Activated B cell treated with CpG ODN at 0.5 μM for 24 hours (primary cell): ENCODE data around the gene CCDC92B. TPM values are rescaled to one million over a fixed set of nuclear protein-coding genes. Genes with fewer than 3 reads are reported as not detected.
A peak's percentile ranks its signal among the peaks of the same experiment; 100 is the strongest.

Experiments
- ATAC-seq: fragments of 200-7000 bp; cut with Tn5 transposase; one replicate; pipeline ENCODE4 v1.10.0; 2021; ENCODE audit warnings: low read depth, mild to moderate bottlenecking, moderate library complexity
- CTCF ChIA-PET: fragments of 350-600 bp; sonication (Branson Sonifier 250); formaldehyde crosslinking; loops from one replicate; lab custom pipeline; 2021; ENCODE audit warnings: antibody characterized with exemption; lab: Charles Lee
- POLR2A ChIA-PET: fragments of 350-600 bp; sonication (Branson Sonifier 250); formaldehyde crosslinking; loops from one replicate; lab custom pipeline; 2021; ENCODE audit warnings: antibody characterized with exemption; lab: Charles Lee
- DNase-seq: peaks from one replicate; pipeline ENCODE4 v3.0.0; 2022
- H3K27ac Mint-ChIP-seq: one replicate; pipeline ENCODE4 v1.8.0; 2020; ENCODE audit warnings: mixed read lengths
- H3K27me3 Mint-ChIP-seq: one replicate; pipeline ENCODE4 v1.8.0; 2021; ENCODE audit warnings: mixed read lengths
- H3K36me3 Mint-ChIP-seq: one replicate; pipeline ENCODE4 v1.8.0; 2021; ENCODE audit warnings: low read depth, mixed read lengths
- H3K4me1 Mint-ChIP-seq: one replicate; pipeline ENCODE4 v1.8.0; 2021; ENCODE audit warnings: mixed read lengths
- H3K4me3 Mint-ChIP-seq: one replicate; pipeline ENCODE4 v1.8.0; 2020; ENCODE audit warnings: mild to moderate bottlenecking, mixed read lengths
- H3K9me3 Mint-ChIP-seq: one replicate; pipeline ENCODE4 v1.8.0; 2020; ENCODE audit warnings: mixed read lengths
- CTCF ChIP-seq: fragments of 200-600 bp; IDR thresholded peaks from one replicate; pipeline ENCODE4 v1.8.0; 2022; ENCODE audit warnings: antibody characterized with exemption, mild to moderate bottlenecking
- intact Hi-C: fragments of 100-400 bp; cut with micrococcal nuclease; formaldehyde crosslinking; loops from one replicate; pipeline ENCODE4 v1.15.1; 2024
- total RNA-seq: library from RNA; stranded (reverse); gene quantifications from 2 replicates; pipeline ENCODE4 v1.2.3, GENCODE V29; 2022

The CCDC92B gene
- total RNA-seq, 1 donor from 2014 or later = not detected

- peaks cover 5% of the 10 kb centered on the region for H3K36me3 Mint-ChIP-seq
- no peaks in the 10 kb centered on the region for H3K27me3 Mint-ChIP-seq
- peaks cover 43% of the 10 kb centered on the region for H3K4me1 Mint-ChIP-seq
- H3K4me3 Mint-ChIP-seq = peak overlapping the region; percentile 87
- TF ChIP-seq CTCF = no peak
- ChIA-PET CTCF (no interaction called here), POLR2A (interaction anchor here (0.6 to 1.8 kb wide), 3 partner anchors 35 to 308 kb away, joined by 3 to 5 read pairs (median 5); no protein-coding TSS in a partner anchor)
- no peaks in the 10 kb centered on the region for H3K9me3 Mint-ChIP-seq
- no peak for DNase-seq
- H3K27ac Mint-ChIP-seq = peak overlapping the region; percentile 83
- no peak for ATAC-seq
- intact Hi-C loops = loop anchor here (2.0 to 10.0 kb wide), 4 partner anchors 115 to 1657 kb away; partner anchors contain the start of gene UBE2G1
These were observed 39.2 kb downstream of the CCDC92B start for GRCh38 chr17:2710071-2710802.

GRCh38 chr17:2709183-2709661, 40.2 kb downstream of the CCDC92B start:
- Mint-ChIP-seq H3K27me3 (no peaks in the 10 kb centered on the region), H3K4me3 (peak overlapping the region; percentile 87), H3K27ac (peak overlapping the region; percentile 83), H3K9me3 (no peaks in the 10 kb centered on the region), H3K36me3 (peaks cover 14% of the 10 kb centered on the region), H3K4me1 (peaks cover 43% of the 10 kb centered on the region)
- no peak for TF ChIP-seq CTCF
- CTCF ChIA-PET = no interaction called here
- POLR2A ChIA-PET = interaction anchor here (0.7 kb wide), 1 partner anchor 83 kb away, joined by 3 read pairs; no protein-coding TSS in a partner anchor
- no peak for ATAC-seq
- intact Hi-C loops = no loop called here
- peak; percentile 50 for DNase-seq

GRCh38 chr17:2708585-2709182, 40.8 kb downstream of the CCDC92B start:
- CTCF ChIA-PET = no interaction called here
- H3K27me3 Mint-ChIP-seq = no peaks in the 10 kb centered on the region
- POLR2A ChIA-PET = interaction anchor here (0.7 kb wide), 1 partner anchor 83 kb away, joined by 3 read pairs; no protein-coding TSS in a partner anchor
- no peak for TF ChIP-seq CTCF
- peaks cover 43% of the 10 kb centered on the region for H3K4me1 Mint-ChIP-seq
- peak; percentile 63 for ATAC-seq
- peaks cover 18% of the 10 kb centered on the region for H3K36me3 Mint-ChIP-seq
- DNase-seq = no peak
- intact Hi-C loops = no loop called here
- H3K9me3 Mint-ChIP-seq = no peaks in the 10 kb centered on the region
- peak overlapping the region; percentile 83 for H3K27ac Mint-ChIP-seq
- peak overlapping the region; percentile 87 for H3K4me3 Mint-ChIP-seq

- ATAC-seq = no peak
These were observed 41.5 kb downstream of the CCDC92B start for GRCh38 chr17:2707721-2708584.

More at GRCh38 chr17:2707721-2708584, 41.5 kb downstream of the CCDC92B start:
- no peaks in the 10 kb centered on the region for H3K9me3 Mint-ChIP-seq
- TF ChIP-seq CTCF = no peak
- no peak overlapping the region for H3K4me3 Mint-ChIP-seq
- ChIA-PET POLR2A (interaction anchor here (0.8 kb wide), 1 partner anchor 14 kb away, joined by 3 read pairs; no protein-coding TSS in a partner anchor), CTCF (interaction anchor here (1.2 kb wide), 1 partner anchor 35 kb away, joined by 3 read pairs; no protein-coding TSS in a partner anchor)
- DNase-seq = no peak
- H3K36me3 Mint-ChIP-seq = peaks cover 25% of the 10 kb centered on the region
- peaks cover 43% of the 10 kb centered on the region for H3K4me1 Mint-ChIP-seq
- intact Hi-C loops = no loop called here
- H3K27ac Mint-ChIP-seq = peak overlapping the region; percentile 12
- no peaks in the 10 kb centered on the region for H3K27me3 Mint-ChIP-seq
